HG03565 (cell line): ENCODE measurements around the gene SEPTIN12.

Experiments used
- ATAC-seq: cut with Tn5 transposase; IDR thresholded peaks from one replicate; pipeline ENCODE4 v1.9.1; 2021; ENCODE audit warnings: mild to moderate bottlenecking, moderate library complexity; ENCODE audit not compliant: unreplicated experiment

The SEPTIN12 gene

GRCh38 chr16:4734063-4734729, 53.9 kb downstream of the SEPTIN12 start, which contains the start of the genes ANKS3 and DNAAF8:
Gene ANKS3 (minus strand): TSS chr16:4734271. CDS start chr16:4730149, 4,122 bp downstream.
Gene DNAAF8 (plus strand): TSS chr16:4734537. CDS start chr16:4736515, 1,978 bp downstream.
- peak; percentile 77 for ATAC-seq

- ATAC-seq = peak; percentile 6
Measured at GRCh38 chr16:4733747-4734062, 54.4 kb downstream of the SEPTIN12 start.

GRCh38 chr16:4733211-4733742, 54.9 kb downstream of the SEPTIN12 start:
- ATAC-seq = no peak

GRCh38 chr16:4729876-4730275, 58.3 kb downstream of the SEPTIN12 start:
- no peak for ATAC-seq

GRCh38 chr16:4728676-4729075, 59.5 kb downstream of the SEPTIN12 start:
- ATAC-seq = no peak
